ENCODE data around the gene RBFOX2. TPM values are rescaled to one million over a fixed set of nuclear protein-coding genes. Genes with fewer than 3 reads are reported as not detected.
"Not testable (repeated sequence)": the region's sequence is repeated elsewhere in the genome, so short reads cannot be mapped to it uniquely, and the experiment has no call there.

Gene RBFOX2
- total and polyA plus RNA-seq, 2 experiments from 2014 or later, result 88.8 to 131 TPM

GRCh38 chr22:36021606-36022153 lies 6.9 kb downstream of the RBFOX2 start (continued):
- TF ChIP-seq ZNF462 (CRISPR knock-in tag; IDR thresholded peaks at IDR 0.05), result no peak
- TF ChIP-seq JUNB (IDR thresholded peaks at IDR 0.05; ENCODE audit: unreplicated experiment), result no peak

GRCh38 chr22:36020865-36021264 lies 7.8 kb downstream of the RBFOX2 start:
- not testable (repeated sequence) for DNase-seq (ENCODE audit: low spot score); H2AFZ ChIP-seq; H3K4me2 ChIP-seq; H3K4me3 Mint-ChIP-seq; H3F3A ChIP-seq (replicated peaks; ENCODE audit: low read depth); H3K36me3 ChIP-seq (ENCODE audit: insufficient read depth); ATAC-seq; H3K27ac ChIP-seq (ENCODE audit: low read depth); H3K27me3 Mint-ChIP-seq (ENCODE audit: insufficient read depth, low read depth, poor library complexity); H3K27ac Mint-ChIP-seq; H3K9me2 ChIP-seq (ENCODE audit: insufficient read depth); H3K9me3 Mint-ChIP-seq; H3K27me3 ChIP-seq (ENCODE audit: insufficient read depth); H3K4me3 ChIP-seq
- Mint-ChIP-seq H3K36me3 (ENCODE audit: low read depth) (peaks cover 14% of the 10 kb centered on the region; the same call in 2 of the 3 replicates), H3K4me1 (peaks cover 40% of the 10 kb centered on the region)
- Histone ChIP-seq H3K79me2 (replicated peaks; ENCODE audit: insufficient read depth) (peaks cover 100% of the 10 kb centered on the region), H3K4me1 (ENCODE audit: insufficient read depth) (peaks cover 37% of the 10 kb centered on the region), H4K20me1 (replicated peaks; ENCODE audit: insufficient read depth) (peaks cover 36% of the 10 kb centered on the region)

- no peaks in the 10 kb centered on the region for H3K9me2 ChIP-seq (ENCODE audit: insufficient read depth)
- peaks cover 100% of the 10 kb centered on the region for H3K79me2 ChIP-seq (replicated peaks; ENCODE audit: insufficient read depth)
- no peak overlapping the region for H3K27ac ChIP-seq (ENCODE audit: low read depth)
- DNase-seq (ENCODE audit: low spot score) (no peak), ATAC-seq (no peak)
- H3K4me2 ChIP-seq, result no peak overlapping the region
- TF ChIP-seq REST (IDR thresholded peaks at IDR 0.05; ENCODE audit: unreplicated experiment) (no peak), ZNF114 (CRISPR knock-in tag; IDR thresholded peaks at IDR 0.05) (no peak), EZH2phosphoT487 (IDR thresholded peaks at IDR 0.05; ENCODE audit: unreplicated experiment) (no peak), ZNF331 (CRISPR knock-in tag; IDR thresholded peaks at IDR 0.05; ENCODE audit: low read depth) (no peak)
- Mint-ChIP-seq H3K4me3 (no peak overlapping the region), H3K27ac (no peak overlapping the region; the same call in 1 of the 2 replicates), H3K36me3 (ENCODE audit: low read depth) (peaks cover 14% of the 10 kb centered on the region; the same call in 2 of the 3 replicates), H3K27me3 (ENCODE audit: insufficient read depth, low read depth, poor library complexity) (peaks cover 3% of the 10 kb centered on the region), H3K9me3 (no peaks in the 10 kb centered on the region; the same call in 2 of the 3 replicates), H3K4me1 (peaks cover 51% of the 10 kb centered on the region)
- H3K4me3 ChIP-seq, result no peak overlapping the region
- no peaks in the 10 kb centered on the region for H3F3A ChIP-seq (replicated peaks; ENCODE audit: low read depth)
- H3K36me3 ChIP-seq (ENCODE audit: insufficient read depth), result no peaks in the 10 kb centered on the region
- no peaks in the 10 kb centered on the region for H3K27me3 ChIP-seq (ENCODE audit: insufficient read depth)
- H3K4me1 ChIP-seq (ENCODE audit: insufficient read depth), result peaks cover 50% of the 10 kb centered on the region
- peaks cover 38% of the 10 kb centered on the region for H4K20me1 ChIP-seq (replicated peaks; ENCODE audit: insufficient read depth)
- no peak overlapping the region for H2AFZ ChIP-seq
These were observed 11.0 kb downstream of the RBFOX2 start for GRCh38 chr22:36017651-36018091.

Data from GM23338 (cell line).